ENCODE measurements around the gene SLC25A1.

DNA sequence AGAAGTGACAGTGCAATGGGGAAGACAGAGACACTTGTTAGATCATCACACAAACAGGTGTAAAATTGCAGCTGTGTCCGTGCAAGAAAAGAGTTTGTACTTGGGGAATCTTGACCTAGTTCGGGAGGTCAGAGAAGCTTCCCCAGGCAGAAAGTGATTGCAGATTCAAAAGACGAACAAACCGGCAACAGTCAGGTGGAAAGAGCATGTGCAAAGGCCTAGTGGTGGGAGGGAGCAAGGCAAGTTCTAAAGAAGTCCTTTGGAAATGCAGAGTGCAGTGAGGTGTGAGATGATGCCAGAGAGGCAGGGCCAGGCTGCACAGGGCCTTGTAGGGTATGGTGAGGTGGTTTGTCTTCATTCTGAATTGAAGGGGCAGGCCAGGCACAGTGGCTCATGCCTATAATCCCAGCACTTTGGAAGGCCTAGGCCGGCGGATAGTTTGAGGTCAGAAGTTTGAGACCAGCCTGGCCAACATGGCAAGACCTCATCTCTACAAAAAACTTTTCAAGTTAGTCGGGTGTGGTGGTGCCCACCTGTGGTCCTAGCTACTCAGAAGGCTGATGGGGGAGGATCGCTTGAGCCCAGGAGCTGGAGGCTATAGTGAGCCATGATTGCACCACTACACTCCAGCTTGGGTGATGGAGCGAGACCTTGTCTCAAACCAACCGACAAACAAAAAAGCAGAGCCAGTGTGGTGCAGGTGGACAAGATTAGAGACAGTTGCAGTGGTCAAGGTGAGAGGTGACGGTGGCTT is 32.1 kb downstream of the SLC25A1 start:
- TF ChIP-seq, protein P1, sequence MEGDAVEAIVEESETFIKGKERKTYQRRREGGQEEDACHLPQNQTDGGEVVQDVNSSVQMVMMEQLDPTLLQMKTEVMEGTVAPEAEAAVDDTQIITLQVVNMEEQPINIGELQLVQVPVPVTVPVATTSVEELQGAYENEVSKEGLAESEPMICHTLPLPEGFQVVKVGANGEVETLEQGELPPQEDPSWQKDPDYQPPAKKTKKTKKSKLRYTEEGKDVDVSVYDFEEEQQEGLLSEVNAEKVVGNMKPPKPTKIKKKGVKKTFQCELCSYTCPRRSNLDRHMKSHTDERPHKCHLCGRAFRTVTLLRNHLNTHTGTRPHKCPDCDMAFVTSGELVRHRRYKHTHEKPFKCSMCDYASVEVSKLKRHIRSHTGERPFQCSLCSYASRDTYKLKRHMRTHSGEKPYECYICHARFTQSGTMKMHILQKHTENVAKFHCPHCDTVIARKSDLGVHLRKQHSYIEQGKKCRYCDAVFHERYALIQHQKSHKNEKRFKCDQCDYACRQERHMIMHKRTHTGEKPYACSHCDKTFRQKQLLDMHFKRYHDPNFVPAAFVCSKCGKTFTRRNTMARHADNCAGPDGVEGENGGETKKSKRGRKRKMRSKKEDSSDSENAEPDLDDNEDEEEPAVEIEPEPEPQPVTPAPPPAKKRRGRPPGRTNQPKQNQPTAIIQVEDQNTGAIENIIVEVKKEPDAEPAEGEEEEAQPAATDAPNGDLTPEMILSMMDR (IDR thresholded peaks at IDR 0.05), result no peak
- no peak for TF ChIP-seq POLR2A (IDR thresholded peaks at IDR 0.05)
